Keratinocyte (primary cell): ENCODE measurements around the gene HOXD8. TPM values are rescaled to one million over a fixed set of nuclear protein-coding genes. Genes with fewer than 3 reads are reported as not detected.

Experiments used
- DNase-seq: peaks from one replicate; pipeline ENCODE4 v3.0.0-alpha.2; 2011; ENCODE audit warnings: low read depth, missing footprints, low spot score
- FAIRE-seq: peaks from 2 replicates; lab custom pipeline; 2011; peaks lifted over from hg19 to GRCh38; lab: Jason Lieb, UNC
- H2AFZ ChIP-seq: 2 replicates; pipeline ENCODE4 v1.6.0; 2012; ENCODE audit warnings: low read length, control low read depth, inconsistent platforms; ENCODE audit not compliant: control insufficient read depth
- H3K27ac ChIP-seq: 2 replicates; pipeline ENCODE4 v1.5.1; 2011; ENCODE audit warnings: low read length; ENCODE audit not compliant: control insufficient read depth, insufficient read depth
- H3K27me3 ChIP-seq: 3 replicates; pipeline ENCODE4 v1.6.0; 2011; ENCODE audit warnings: low read length; ENCODE audit not compliant: control insufficient read depth, insufficient read depth; ENCODE audit errors: extremely low read depth
- H3K36me3 ChIP-seq, 2 experiments: 2 replicates in 1 of 2; 3 replicates in 1 of 2; pipeline ENCODE4 v1.5.1; 2011; ENCODE audit warnings: low read length in 2 of 2, mild to moderate bottlenecking in 1 of 2; ENCODE audit not compliant: control insufficient read depth in 2 of 2, insufficient read depth in 2 of 2; ENCODE audit errors: extremely low read depth in 1 of 2
- H3K4me1 ChIP-seq: 3 replicates; pipeline ENCODE4 v1.5.1; 2011; ENCODE audit warnings: low read length; ENCODE audit not compliant: control insufficient read depth, insufficient read depth; ENCODE audit errors: extremely low read depth
- H3K4me2 ChIP-seq: 3 replicates; pipeline ENCODE4 v1.6.0; 2011; ENCODE audit warnings: low read depth, low read length; ENCODE audit not compliant: control insufficient read depth, insufficient read depth; ENCODE audit errors: extremely low read depth
- H3K4me3 ChIP-seq, 3 experiments: fragments of 200-600 bp in 1 of 3; sonication (generic) in 1 of 3; 2 replicates in 2 of 3; 3 replicates in 1 of 3; pipeline ENCODE4 v1.5.1; 2011 to 2016; ENCODE audit warnings: low read length in 3 of 3, mild to moderate bottlenecking in 3 of 3, control low read depth in 2 of 3, inconsistent platforms in 1 of 3, low read depth in 1 of 3, mixed read lengths in 1 of 3, mixed run types in 1 of 3, moderate library complexity in 1 of 3; ENCODE audit not compliant: control insufficient read depth in 2 of 3, insufficient read depth in 2 of 3; ENCODE audit errors: extremely low read depth in 1 of 3
- H3K79me2 ChIP-seq: 2 replicates; pipeline ENCODE4 v1.6.0; 2012; ENCODE audit warnings: low read length; ENCODE audit not compliant: control insufficient read depth, insufficient read depth
- H3K9ac ChIP-seq: 3 replicates; pipeline ENCODE4 v1.6.0; 2011; ENCODE audit warnings: low read length; ENCODE audit not compliant: control insufficient read depth, insufficient read depth; ENCODE audit errors: extremely low read depth
- H3K9me1 ChIP-seq: 3 replicates; pipeline ENCODE4 v1.6.0; 2011; ENCODE audit warnings: low read length; ENCODE audit not compliant: control insufficient read depth, insufficient read depth; ENCODE audit errors: extremely low read depth
- H3K9me3 ChIP-seq: 2 replicates; pipeline ENCODE4 v1.5.1; 2012; ENCODE audit warnings: low read depth, low read length; ENCODE audit not compliant: control insufficient read depth
- H4K20me1 ChIP-seq: 3 replicates; pipeline ENCODE4 v1.6.0; 2011; ENCODE audit warnings: low read length; ENCODE audit not compliant: control insufficient read depth, insufficient read depth; ENCODE audit errors: extremely low read depth
- CTCF ChIP-seq, 3 experiments: IDR thresholded peaks in 1 of 3; conservative IDR thresholded peaks in 1 of 3; optimal IDR thresholded peaks in 1 of 3; 2 replicates in 2 of 3; 3 replicates in 1 of 3; pipeline versions ENCODE3 to v1.5.1; 2011; ENCODE audit warnings: low read length in 3 of 3, mild to moderate bottlenecking in 3 of 3, moderate library complexity in 2 of 3, control low read depth in 1 of 3, inconsistent platforms in 1 of 3; ENCODE audit not compliant: insufficient read depth in 2 of 3; ENCODE audit errors: extremely low read depth in 1 of 3
- EZH2 ChIP-seq: IDR thresholded peaks from one replicate; pipeline ENCODE4 v1.6.1; 2012; ENCODE audit warnings: inconsistent platforms, mild to moderate bottlenecking, low read length, moderate library complexity
- dilution Hi-C: fragments of 300-500 bp; cut with MboI; formaldehyde crosslinking; loops from one replicate; pipeline ENCODE4 v1.7.0; 2020; ENCODE audit warnings: low sequenced_read_pairs; ENCODE audit not compliant: extremely low pct_ligation_motif_present
- polyA plus RNA-seq, 5 experiments: library from polyadenylated mRNA; depleted of rRNA in 3 of 5; stranded (reverse) in 3 of 5; stranded (forward) in 1 of 5; unstranded in 1 of 5; fragments of >200 nt; gene quantifications; 1 replicate in 1 of 5; 2 replicates in 3 of 5; 3 replicates in 1 of 5; pipeline versions ENCODE4 v1.2.1 to v1.2.3, GENCODE V29; 2011 to 2012; ENCODE audit warnings: missing spikeins in 2 of 5, low read depth in 1 of 5, low replicate concordance in 1 of 5

The HOXD8 gene
- polyA plus RNA-seq, 1 donor (not counting 4 experiments of a cell fraction or from before 2014, with no cell fraction given): not detected

DNA sequence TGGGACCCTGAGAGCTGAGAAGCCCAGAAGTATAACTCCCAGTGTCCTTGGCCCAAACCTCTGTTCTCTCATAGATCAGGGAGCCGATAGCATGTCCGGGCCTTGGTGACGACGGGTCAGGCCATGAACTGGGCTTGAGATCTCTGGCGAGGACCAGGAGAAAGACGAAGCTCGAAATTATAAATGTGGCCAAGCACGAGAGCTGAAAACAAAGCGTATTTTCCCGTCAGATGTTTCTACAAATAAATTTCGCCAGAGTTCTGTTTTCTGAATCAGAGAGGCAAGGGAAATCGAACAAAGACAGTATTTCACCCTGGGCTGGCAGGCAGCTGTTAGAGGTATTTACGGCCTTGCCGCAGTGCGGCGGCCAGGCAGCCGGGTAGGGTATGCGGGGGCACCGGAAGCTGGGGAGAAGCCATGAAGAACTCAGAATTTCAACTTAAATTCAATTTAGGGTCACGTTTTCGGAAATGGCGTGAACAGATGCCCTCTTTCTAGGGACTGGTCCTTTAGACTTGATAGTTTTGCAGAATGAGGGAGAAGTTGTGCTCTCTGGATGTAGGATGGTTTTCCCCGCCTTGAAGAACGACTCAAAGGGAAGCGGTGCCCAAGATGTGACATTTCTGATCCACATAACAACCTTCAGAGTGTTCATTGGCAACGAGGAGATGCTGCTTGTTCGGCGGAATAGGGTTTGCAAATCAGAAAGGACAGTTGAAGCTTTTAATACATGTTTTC, 9.6 kb downstream of the HOXD8 start:
- H3K9me3 ChIP-seq: peaks cover 8% of the 10 kb centered on the region
- H2AFZ ChIP-seq: no peak overlapping the region
- peaks cover 78% of the 10 kb centered on the region for H3K27me3 ChIP-seq
- no peak for DNase-seq
- no peak overlapping the region for H3K27ac ChIP-seq
- H3K79me2 ChIP-seq: no peaks in the 10 kb centered on the region
- H3K36me3 ChIP-seq: no peaks in the 10 kb centered on the region
- no peaks in the 10 kb centered on the region for H3K4me1 ChIP-seq
- no peak overlapping the region for H3K9ac ChIP-seq
- H3K9me1 ChIP-seq: no peaks in the 10 kb centered on the region
- dilution Hi-C loops: no loop called here
- H3K4me2 ChIP-seq: no peak overlapping the region
- H3K4me3 ChIP-seq: no peak overlapping the region
- no peaks in the 10 kb centered on the region for H4K20me1 ChIP-seq
- no peak for FAIRE-seq
- TF ChIP-seq EZH2 (no peak), CTCF (optimal IDR thresholded peaks at IDR 0.05 in 1 of 3, IDR thresholded peaks at IDR 0.05 in 1 of 3, conservative IDR thresholded peaks at IDR 0.05 in 1 of 3; ENCODE audit: extremely low read depth in 1 of 3, insufficient read depth in 2 of 3, low read length in 3 of 3) (no peak)

- Histone ChIP-seq H3K9ac (no peak overlapping the region), H3K9me3 (peaks cover 8% of the 10 kb centered on the region), H3K36me3 (no peaks in the 10 kb centered on the region), H2AFZ (no peak overlapping the region), H3K27me3 (peaks cover 74% of the 10 kb centered on the region), H3K4me1 (no peaks in the 10 kb centered on the region), H3K4me3 (no peak overlapping the region), H3K9me1 (no peaks in the 10 kb centered on the region), H4K20me1 (no peaks in the 10 kb centered on the region), H3K27ac (no peak overlapping the region), H3K4me2 (peak overlapping the region; percentile 48), H3K79me2 (no peaks in the 10 kb centered on the region)
- dilution Hi-C loops: no loop called here
- FAIRE-seq (no peak), DNase-seq (no peak)
- TF ChIP-seq CTCF (optimal IDR thresholded peaks at IDR 0.05 in 1 of 3, IDR thresholded peaks at IDR 0.05 in 1 of 3, conservative IDR thresholded peaks at IDR 0.05 in 1 of 3; ENCODE audit: extremely low read depth in 1 of 3, insufficient read depth in 2 of 3, low read length in 3 of 3) (no peak), EZH2 (no peak)
These were observed 10.4 kb downstream of the HOXD8 start for GRCh38 chr2:176139661-176140512.
